HG03354 (cell line): ENCODE measurements around the gene ALKBH3.

Experiments used
- ATAC-seq: cut with Tn5 transposase; IDR thresholded peaks from one replicate; pipeline ENCODE4 v1.9.1; 2021; ENCODE audit warnings: mild to moderate bottlenecking; ENCODE audit not compliant: unreplicated experiment, poor library complexity, severe bottlenecking

The ALKBH3 gene

GRCh38 chr11:43880640-43881159 lies at the start of gene ALKBH3:
Gene ALKBH3 (plus strand): TSS chr11:43880831. CDS start chr11:43882653, 1,822 bp downstream.
- peak; percentile 99 for ATAC-seq

- no peak for ATAC-seq
These were observed 49.6 kb upstream of the ALKBH3 start for GRCh38 chr11:43830928-43831440.

- ATAC-seq = no peak
These were observed 48.1 kb upstream of the ALKBH3 start for GRCh38 chr11:43832536-43832935.

- no peak for ATAC-seq
These were observed 47.0 kb upstream of the ALKBH3 start for GRCh38 chr11:43833657-43834073.

GRCh38 chr11:43834286-43834685 lies 46.3 kb upstream of the ALKBH3 start:
- ATAC-seq = no peak

- no peak for ATAC-seq
These were observed 45.5 kb upstream of the ALKBH3 start for GRCh38 chr11:43835104-43835503.

- peak; percentile 53 for ATAC-seq
These were observed 42.8 kb upstream of the ALKBH3 start for GRCh38 chr11:43837879-43838278.

DNA sequence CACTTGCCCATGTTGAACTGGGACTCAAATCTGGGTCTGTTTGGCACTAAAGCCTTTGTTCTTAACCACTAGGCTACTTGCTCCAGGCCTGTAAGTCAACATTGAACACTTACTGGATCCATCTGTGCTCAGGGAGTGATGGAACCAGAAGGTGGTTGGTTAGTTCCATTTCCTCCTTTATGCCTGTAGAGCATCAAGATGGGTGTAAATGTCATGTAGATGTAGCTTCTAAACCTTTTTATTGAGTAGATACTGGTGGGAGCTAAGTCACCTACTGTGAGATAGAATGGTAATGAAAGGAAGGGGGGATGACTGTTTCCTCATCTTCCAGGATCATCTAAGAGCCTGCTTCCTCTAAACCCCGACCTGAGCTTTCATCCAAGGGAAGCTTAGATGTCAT lies 38.6 kb upstream of the ALKBH3 start:
- ATAC-seq = no peak

GRCh38 chr11:43845816-43846215 lies 34.8 kb upstream of the ALKBH3 start:
- no peak for ATAC-seq

DNA sequence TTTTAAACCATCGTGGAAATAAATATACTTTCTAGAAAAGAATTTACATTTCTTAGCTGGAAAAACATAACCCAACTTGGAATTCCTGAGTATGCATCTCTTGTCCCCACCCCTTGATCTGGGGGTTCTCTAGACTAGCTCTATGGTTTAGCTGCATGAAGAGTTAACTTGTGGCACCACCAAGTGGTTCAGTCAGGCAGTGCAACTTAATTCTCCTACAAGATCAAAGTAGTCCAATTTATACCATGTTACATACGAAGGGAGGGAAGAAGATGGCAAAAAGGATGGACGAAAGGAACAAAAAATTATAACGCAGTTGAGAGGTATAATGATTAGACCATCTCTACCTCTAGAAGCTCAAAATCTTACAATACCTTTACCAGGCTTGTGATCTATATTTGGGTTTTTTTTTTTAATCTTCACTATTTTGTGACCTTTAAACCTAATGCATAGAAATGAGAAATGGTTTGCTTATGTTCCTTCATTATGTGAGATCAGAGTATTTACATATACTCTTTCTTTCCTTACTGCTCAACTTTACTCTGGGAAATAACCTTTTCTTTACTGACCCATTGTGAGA lies 28.5 kb upstream of the ALKBH3 start:
- peak; percentile 96 for ATAC-seq

DNA sequence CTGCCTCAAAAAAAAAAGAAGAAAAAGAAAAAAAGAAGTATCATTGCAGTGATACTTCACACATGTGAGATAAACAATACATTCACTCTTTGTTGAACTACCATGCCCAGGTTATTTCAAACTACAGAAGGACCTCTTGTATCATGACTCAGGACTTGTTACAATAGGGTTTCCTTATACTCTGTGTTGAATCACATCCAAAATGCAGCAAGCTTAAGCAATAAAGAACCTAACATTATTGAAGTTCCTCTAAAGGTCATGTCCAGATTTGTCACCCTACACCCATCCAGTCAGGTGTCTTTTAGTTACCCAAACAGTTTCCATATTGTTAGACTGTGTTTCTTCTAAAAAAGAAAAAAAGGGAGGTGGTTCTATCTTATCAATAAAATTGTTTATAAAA lies 26.9 kb upstream of the ALKBH3 start:
- ATAC-seq = no peak

- no peak for ATAC-seq
These were observed 23.6 kb upstream of the ALKBH3 start for GRCh38 chr11:43856993-43857392.

- no peak for ATAC-seq
These were observed 19.5 kb upstream of the ALKBH3 start for GRCh38 chr11:43861141-43861540.

DNA sequence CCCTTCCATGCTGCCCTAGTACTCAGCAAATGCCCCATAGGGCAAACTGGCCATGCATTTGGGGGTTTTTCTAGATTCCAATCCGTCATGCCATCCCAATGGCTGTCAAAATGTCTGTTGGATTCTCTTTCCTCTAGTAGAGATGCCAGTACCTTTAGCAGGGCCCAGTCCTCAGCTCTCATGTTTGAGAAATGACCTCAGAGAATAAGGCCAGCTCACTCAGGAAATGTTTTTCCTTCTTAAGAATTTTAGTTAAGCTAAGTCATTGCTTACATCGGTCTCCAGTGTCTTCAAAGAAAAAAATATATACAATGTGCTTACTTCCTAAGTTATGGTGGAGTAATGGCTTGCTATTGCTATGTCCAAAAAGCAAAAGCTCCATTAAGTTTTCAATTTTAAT lies 14.1 kb upstream of the ALKBH3 start:
- ATAC-seq = no peak

GRCh38 chr11:43866969-43867368 lies 13.7 kb upstream of the ALKBH3 start:
- ATAC-seq = no peak

GRCh38 chr11:43868852-43869567 lies 11.6 kb upstream of the ALKBH3 start:
- ATAC-seq = peak; percentile 100

- ATAC-seq = no peak
These were observed 9.6 kb upstream of the ALKBH3 start for GRCh38 chr11:43871051-43871450.

DNA sequence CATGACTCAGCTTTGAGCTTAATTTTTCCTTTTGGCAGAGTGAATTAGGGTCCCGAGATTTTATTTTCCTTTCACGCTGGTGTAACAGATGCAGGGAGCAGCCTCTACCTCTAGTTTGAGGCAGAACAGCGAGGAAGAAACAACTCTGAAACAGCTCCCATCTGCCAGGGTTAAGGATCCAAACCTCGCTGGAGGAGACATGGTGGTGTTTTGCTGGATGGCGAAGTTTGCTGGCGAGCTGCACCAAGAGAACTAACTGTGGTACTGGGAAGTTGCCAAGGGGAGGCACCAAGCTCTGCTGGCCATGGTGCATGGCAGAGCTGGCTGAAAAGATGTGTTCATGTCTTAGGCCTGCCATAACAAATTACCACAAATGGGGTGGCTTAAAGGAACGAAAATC lies 7.6 kb upstream of the ALKBH3 start:
- ATAC-seq = no peak

- ATAC-seq = no peak
These were observed 6.6 kb upstream of the ALKBH3 start for GRCh38 chr11:43874078-43874477.

GRCh38 chr11:43874738-43875137 lies 5.9 kb upstream of the ALKBH3 start:
- peak; percentile 81 for ATAC-seq
